Activated CD8-positive, alpha-beta memory T cell treated with anti-CD3 and anti-CD28 coated beads for 24 hours (primary cell): ENCODE measurements around the gene TNRC6C.
"Not testable (repeated sequence)": the region's sequence is repeated elsewhere in the genome, so short reads cannot be mapped to it uniquely, and the experiment has no call there.

ENCODE experiments used
- DNase-seq: peaks from one replicate; pipeline ENCODE4 v3.0.0-alpha.2; 2020

Gene TNRC6C

DNA sequence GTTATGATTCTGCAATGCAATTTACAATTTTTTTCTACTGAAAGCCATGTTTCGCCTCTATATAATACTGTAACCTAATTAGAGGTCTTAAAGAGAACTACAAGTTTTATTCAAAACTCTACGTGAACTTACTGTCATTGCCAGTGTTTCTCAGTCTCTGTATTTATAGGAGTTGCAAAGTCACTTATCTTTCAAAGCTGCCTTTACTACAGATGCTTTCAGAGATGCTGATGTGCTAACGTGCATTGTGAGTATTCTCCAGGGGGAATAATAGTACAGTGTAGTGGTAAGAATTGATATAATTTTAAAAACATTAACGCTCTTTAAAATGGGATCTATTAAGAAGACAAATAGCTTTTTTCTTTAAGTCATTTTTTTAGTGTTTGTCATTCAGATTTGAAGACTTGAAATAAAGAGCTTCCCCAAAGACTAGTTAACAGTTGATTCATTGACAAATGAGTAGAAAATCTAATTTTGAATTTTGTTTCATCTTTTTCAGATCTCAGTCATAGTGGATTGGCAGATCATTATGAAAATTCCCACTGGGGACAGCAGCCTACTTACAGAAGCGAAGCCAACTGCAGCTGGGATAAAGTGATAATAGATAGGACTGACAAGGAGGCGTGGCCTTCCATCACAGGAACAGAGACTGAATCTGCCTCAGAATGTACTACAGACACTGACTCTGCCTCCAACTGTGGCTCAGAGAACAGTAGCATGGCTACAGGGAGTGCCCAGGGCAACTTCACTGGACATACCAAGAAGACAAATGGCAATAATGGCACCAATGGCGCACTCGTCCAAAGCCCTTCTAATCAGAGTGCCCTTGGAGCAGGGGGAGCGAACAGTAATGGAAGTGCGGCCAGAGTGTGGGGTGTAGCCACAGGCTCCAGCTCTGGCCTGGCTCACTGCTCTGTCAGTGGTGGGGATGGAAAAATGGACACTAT is 90.1 kb downstream of the TNRC6C start:
- no peak for DNase-seq

- no peak for DNase-seq
Measured at GRCh38 chr17:78049609-78050008, 91.1 kb downstream of the TNRC6C start.

DNA sequence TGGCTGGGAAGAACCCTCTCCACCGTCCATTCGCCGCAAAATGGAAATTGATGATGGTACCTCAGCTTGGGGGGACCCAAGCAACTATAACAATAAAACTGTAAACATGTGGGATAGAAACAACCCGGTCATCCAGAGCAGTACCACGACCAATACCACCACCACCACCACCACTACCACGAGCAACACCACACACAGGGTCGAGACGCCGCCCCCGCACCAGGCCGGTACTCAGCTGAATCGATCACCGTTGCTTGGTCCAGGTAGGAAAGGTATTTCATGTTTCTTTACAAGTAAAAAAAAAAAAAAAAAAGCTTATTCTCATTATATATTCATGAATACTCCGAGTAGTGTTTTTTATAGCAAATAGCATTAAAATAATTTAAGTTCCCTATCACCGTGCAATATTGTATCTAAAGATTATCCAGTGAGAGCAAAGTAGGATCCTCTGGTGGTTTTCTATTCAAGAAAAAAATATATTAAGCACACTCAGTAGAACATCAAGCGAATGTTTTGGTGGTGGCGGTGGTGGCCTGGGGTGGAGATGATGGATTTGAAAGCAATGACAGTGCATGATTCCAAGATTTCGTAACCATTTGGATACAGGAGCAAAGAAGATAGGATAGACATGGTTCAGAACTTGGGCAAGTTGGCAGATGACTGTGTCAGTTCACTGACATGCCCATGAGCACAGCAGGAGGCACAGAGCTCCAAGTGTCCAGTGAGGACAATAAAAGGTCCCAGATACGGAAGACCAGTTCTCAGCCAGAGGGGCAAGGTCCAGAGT is 92.9 kb downstream of the TNRC6C start:
- DNase-seq: no peak

DNA sequence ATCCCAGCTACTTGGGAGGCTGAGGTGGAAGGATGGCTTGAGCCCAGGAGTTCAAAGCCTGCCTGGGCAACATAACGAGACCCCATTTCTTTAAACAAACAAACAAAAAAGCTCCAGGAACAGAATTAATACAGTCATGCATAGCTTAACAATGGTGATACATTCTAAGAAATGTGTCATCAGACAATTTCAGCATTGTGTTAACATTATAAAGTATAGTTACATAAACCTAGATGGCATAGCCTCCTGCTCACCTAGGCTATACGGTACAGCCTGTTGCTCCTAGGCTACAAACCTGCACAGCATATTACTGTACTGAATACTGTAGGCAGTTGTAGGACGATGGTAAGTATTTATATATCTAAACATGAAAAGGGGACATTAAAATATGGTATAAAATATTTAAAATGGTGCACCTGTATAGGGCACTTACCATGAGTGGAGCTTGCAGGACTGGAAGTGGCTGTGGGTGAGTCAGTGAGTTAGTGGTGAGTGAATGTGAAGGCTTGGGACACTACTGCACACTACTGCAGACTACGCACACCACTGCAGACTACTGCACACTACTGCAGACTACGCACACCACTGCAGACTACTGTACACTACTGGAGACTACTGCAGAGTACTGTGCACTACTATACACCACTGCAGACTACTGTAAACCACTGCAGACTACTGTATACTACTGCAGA is 95.4 kb downstream of the TNRC6C start:
- no peak for DNase-seq

GRCh38 chr17:78057113-78057740 is 98.7 kb downstream of the TNRC6C start:
- DNase-seq: no peak

- no peak for DNase-seq
Measured at GRCh38 chr17:78058001-78058400, 99.5 kb downstream of the TNRC6C start.

GRCh38 chr17:78058581-78058980 is 100.1 kb downstream of the TNRC6C start:
- no peak for DNase-seq

- DNase-seq: no peak
Measured at GRCh38 chr17:78062596-78062995, 104.1 kb downstream of the TNRC6C start.

GRCh38 chr17:78063489-78063888 is 105.0 kb downstream of the TNRC6C start:
- DNase-seq: no peak

GRCh38 chr17:78064708-78065107 is 106.2 kb downstream of the TNRC6C start:
- DNase-seq: no peak

- not testable (repeated sequence) for DNase-seq
Measured at GRCh38 chr17:78066976-78067375, 108.5 kb downstream of the TNRC6C start.

DNA sequence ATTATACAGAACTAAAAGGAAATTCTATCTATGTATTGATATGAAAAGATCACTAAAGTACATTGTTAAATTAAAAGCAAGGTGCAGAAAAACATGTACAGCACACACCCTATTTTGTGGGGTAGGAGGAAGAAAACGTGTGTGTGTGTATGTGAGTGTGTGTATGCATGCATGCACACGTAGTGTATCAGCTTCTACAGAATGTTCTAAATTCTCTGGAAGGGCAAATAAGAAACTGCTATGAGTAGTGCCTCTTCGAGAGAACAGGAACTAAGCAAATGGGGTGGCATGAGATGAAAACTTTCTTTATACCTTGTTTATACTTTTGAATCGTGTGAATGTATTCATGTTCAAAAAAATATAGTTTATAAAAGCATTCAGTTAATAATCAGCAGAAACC is 111.2 kb downstream of the TNRC6C start:
- DNase-seq: no peak

GRCh38 chr17:78072961-78073360 is 114.5 kb downstream of the TNRC6C start:
- no peak for DNase-seq

- DNase-seq: no peak
Measured at GRCh38 chr17:78075011-78075410, 116.5 kb downstream of the TNRC6C start.

GRCh38 chr17:78075545-78075944 is 117.0 kb downstream of the TNRC6C start:
- no peak for DNase-seq

- no peak for DNase-seq
Measured at GRCh38 chr17:78079253-78079652, 120.8 kb downstream of the TNRC6C start.

GRCh38 chr17:78081551-78081950 is 123.0 kb downstream of the TNRC6C start:
- DNase-seq: no peak

GRCh38 chr17:78082355-78082872 is 123.9 kb downstream of the TNRC6C start:
- DNase-seq: not testable (repeated sequence)

DNA sequence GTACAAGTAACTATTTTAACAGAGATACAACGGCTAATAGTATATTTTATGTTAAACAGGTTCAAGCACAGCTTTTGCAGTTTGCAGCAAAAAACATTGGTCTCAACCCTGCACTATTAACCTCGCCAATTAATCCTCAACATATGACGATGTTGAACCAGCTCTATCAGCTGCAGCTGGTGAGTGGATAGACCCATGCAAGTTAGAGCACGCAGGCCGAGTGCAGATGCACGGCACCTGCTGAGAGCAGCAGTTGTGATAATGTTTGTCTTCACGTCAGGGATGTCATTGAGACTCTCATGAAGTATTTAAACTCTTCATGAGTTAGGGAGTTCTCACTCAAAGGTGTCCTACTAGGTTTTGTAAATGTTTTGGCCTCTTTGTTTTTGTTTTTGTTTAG is 124.5 kb downstream of the TNRC6C start:
- DNase-seq: no peak

DNA sequence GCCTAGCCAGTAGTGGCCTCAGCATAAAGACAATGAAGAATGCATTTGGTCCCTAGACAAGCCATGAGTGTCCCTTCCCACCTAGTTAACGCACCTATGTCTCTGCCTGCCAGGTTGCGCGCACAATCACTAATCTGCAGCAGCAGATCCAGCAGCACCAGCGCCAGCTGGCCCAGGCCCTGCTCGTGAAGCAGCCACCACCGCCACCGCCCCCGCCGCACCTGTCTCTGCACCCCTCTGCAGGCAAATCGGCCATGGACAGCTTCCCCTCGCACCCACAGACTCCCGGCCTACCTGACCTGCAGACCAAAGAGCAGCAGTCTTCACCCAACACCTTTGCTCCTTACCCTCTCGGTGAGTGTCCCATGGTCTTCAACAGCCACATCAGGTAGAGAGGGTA is 128.2 kb downstream of the TNRC6C start:
- no peak for DNase-seq

DNA sequence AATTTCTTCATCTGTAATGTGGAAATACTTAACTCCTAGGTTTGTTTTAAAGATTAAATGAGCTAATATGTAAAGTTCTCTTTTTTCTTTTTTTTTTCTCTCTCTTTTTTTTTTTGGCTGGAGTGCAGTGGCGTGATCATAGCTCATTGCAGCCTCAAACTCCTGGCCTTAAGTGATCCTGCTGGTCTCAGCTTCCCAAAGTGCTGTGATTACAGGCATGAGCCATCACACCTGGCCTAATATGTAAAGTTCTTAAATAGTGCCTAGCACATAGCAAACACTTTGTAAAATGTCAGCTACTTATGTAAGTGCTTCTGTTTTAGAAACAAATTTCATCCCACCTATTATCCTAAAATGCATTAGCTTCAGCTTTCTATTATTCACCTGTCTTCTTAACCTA is 130.0 kb downstream of the TNRC6C start:
- DNase-seq: no peak

DNA sequence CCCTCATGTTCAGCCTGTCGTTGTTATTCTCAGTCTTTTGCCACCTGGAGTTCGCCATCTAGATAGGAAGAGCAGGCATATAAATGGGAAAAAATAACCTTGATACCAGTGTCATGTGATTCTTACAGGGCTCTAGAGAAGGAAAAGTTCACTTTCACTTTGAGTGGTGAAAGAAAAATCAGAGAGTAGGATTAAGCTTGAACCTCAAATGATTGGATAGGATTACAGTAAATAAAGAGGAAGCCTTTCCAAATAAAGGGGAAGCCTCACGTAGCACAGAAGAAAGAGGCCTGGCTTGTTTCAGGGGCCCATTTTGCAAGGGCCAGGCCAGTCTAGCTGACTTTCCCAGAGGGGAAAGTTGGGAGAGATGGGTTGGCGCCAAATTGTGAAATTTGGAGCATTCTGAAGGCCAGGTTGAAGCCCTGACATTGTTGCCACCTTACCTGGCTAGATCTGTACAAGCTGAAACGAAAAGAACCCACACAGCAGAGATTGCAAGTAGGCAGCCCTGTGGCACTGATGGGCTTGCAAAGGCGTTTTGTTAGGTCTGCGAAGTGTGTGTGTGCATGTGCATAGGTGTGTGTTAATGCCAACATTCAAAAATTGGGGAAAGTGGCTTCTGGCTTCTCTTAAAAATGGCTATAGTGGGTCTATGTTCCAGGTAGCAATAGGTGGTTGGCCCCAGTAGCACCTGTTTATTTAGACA is 131.2 kb downstream of the TNRC6C start:
- no peak for DNase-seq
